OCI-LY3 (cell line): Measurements from ENCODE around the gene SMIM15.

Experiments used
- H2AFZ ChIP-seq: fragments of 200-600, 300-600 bp; shearing (Covaris generic); 2 replicates; pipeline ENCODE4 v1.6.0; 2014; ENCODE audit warnings: antibody characterized with exemption, low read depth, low read length
- H3K27ac ChIP-seq: fragments of 200-600, 300-600 bp; sonication (generic); 2 replicates; pipeline ENCODE4 v1.5.1; 2014; ENCODE audit warnings: mild to moderate bottlenecking, low read length, moderate library complexity, mixed read lengths
- H3K27me3 ChIP-seq: fragments of 200-600, 300-600 bp; sonication (generic); 2 replicates; pipeline ENCODE4 v1.6.1; 2014; ENCODE audit warnings: low read depth, low read length, mixed read lengths
- H3K36me3 ChIP-seq: fragments of 200-600, 300-600 bp; sonication (generic); replicated peaks from 2 replicates; pipeline ENCODE3; 2014; ENCODE audit warnings: low read depth, low read length, mixed read lengths
- H3K4me1 ChIP-seq: fragments of 300-600, 200-600 bp; sonication (generic); 2 replicates; pipeline ENCODE4 v1.6.1; 2014; ENCODE audit warnings: low read length, mixed read lengths
- H3K4me2 ChIP-seq: fragments of 200-600, 300-600 bp; sonication (generic); 2 replicates; pipeline ENCODE4 v1.6.1; 2014; ENCODE audit warnings: low read length, mixed read lengths
- H3K4me3 ChIP-seq: fragments of 300-600, 200-600 bp; sonication (generic); 2 replicates; pipeline ENCODE4 v1.5.1; 2014; ENCODE audit warnings: antibody characterized with exemption, mild to moderate bottlenecking, low read length, moderate library complexity
- H3K79me2 ChIP-seq: fragments of 300-600, 200-600 bp; shearing (Covaris generic); 2 replicates; pipeline ENCODE4 v1.6.1; 2014; ENCODE audit warnings: mild to moderate bottlenecking, low read length, mixed read lengths
- H3K9ac ChIP-seq: fragments of 300-600, 200-600 bp; shearing (Covaris generic); 2 replicates; pipeline ENCODE4 v1.6.0; 2014; ENCODE audit warnings: mild to moderate bottlenecking, low read length, moderate library complexity
- H3K9me3 ChIP-seq: fragments of 200-600, 300-600 bp; shearing (Covaris generic); 2 replicates; pipeline ENCODE4 v1.6.1; 2014; ENCODE audit warnings: low read length, mixed read lengths; ENCODE audit not compliant: insufficient read depth
- H4K20me1 ChIP-seq: fragments of 200-600, 300-600 bp; sonication (generic); 2 replicates; pipeline ENCODE4 v1.6.1; 2016; ENCODE audit warnings: low read length, mixed read lengths; ENCODE audit not compliant: insufficient read depth
- EZH2phosphoT487 ChIP-seq: fragments of 200-600 bp; shearing (Covaris generic); IDR thresholded peaks from 2 replicates; pipeline ENCODE4 v1.6.1; 2018; ENCODE audit warnings: antibody characterized with exemption, mixed run types, low read depth
- TF ChIP-seq, protein P1 (sequence below): fragments of 200-600, 300-600 bp; sonication (generic); IDR thresholded peaks from 2 replicates; pipeline ENCODE4 v1.5.1; 2014; ENCODE audit warnings: antibody characterized with exemption, low read length, low read depth

SMIM15 gene

DNA sequence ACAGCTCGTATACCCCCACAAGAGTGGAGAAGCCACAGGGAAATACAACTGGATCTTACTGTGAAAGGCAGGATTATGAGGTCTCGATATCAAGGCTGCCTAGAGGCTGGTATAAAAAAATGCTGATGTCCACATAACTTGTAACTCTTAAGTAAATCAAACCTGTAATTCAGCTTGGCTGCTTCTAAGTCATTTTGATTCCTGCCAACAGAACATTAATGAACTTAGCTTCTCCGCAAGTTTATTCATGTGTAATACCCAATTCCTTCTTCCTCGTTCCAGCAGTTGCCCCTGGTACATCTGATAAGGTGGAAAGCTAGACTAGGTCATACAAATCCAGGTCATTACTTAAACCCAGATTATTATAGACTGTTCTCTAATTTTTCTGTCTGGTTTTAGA, 16.4 kb upstream of the SMIM15 start:
- Histone ChIP-seq H3K9ac (no peak overlapping the region), H3K9me3 (no peaks in the 10 kb centered on the region), H3K27me3 (no peaks in the 10 kb centered on the region), H3K4me1 (peaks cover 9% of the 10 kb centered on the region), H3K36me3 (no peaks in the 10 kb centered on the region), H3K79me2 (no peaks in the 10 kb centered on the region), H3K4me3 (no peak overlapping the region), H3K4me2 (no peak overlapping the region), H4K20me1 (no peaks in the 10 kb centered on the region), H2AFZ (no peak overlapping the region), H3K27ac (no peak overlapping the region)
- TF ChIP-seq, protein P1, sequence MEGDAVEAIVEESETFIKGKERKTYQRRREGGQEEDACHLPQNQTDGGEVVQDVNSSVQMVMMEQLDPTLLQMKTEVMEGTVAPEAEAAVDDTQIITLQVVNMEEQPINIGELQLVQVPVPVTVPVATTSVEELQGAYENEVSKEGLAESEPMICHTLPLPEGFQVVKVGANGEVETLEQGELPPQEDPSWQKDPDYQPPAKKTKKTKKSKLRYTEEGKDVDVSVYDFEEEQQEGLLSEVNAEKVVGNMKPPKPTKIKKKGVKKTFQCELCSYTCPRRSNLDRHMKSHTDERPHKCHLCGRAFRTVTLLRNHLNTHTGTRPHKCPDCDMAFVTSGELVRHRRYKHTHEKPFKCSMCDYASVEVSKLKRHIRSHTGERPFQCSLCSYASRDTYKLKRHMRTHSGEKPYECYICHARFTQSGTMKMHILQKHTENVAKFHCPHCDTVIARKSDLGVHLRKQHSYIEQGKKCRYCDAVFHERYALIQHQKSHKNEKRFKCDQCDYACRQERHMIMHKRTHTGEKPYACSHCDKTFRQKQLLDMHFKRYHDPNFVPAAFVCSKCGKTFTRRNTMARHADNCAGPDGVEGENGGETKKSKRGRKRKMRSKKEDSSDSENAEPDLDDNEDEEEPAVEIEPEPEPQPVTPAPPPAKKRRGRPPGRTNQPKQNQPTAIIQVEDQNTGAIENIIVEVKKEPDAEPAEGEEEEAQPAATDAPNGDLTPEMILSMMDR, result no peak
- no peak for TF ChIP-seq EZH2phosphoT487

DNA sequence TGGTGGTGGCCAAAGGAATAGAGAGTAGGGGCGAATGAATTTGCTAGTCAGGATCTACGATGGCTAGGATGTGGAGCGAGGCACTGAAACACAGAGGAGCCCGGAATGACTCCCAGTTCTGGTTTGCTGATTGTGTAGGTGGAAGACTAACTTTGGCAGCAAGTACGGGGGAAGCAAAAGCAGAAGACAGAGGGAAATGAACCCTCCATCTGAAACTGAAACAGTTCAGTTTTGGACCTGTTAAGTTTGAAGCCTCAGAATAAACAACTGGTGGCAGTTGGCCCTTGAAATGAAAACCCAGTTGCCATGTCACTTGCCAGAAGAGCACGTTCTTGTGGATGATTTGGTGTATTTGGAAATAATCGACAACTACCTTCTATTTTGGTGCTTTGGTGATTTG, 15.4 kb upstream of the SMIM15 start:
- no peak overlapping the region for H3K4me3 ChIP-seq
- no peak overlapping the region for H3K9ac ChIP-seq
- no peak overlapping the region for H2AFZ ChIP-seq
- no peaks in the 10 kb centered on the region for H4K20me1 ChIP-seq
- no peak for TF ChIP-seq EZH2phosphoT487
- TF ChIP-seq, protein P1, result no peak
- H3K79me2 ChIP-seq, result no peaks in the 10 kb centered on the region
- no peak overlapping the region for H3K27ac ChIP-seq
- no peaks in the 10 kb centered on the region for H3K9me3 ChIP-seq
- H3K27me3 ChIP-seq, result no peaks in the 10 kb centered on the region
- H3K4me1 ChIP-seq, result peaks cover 9% of the 10 kb centered on the region
- H3K4me2 ChIP-seq, result peak overlapping the region; percentile 19; the same call in 1 of the 2 replicates
- H3K36me3 ChIP-seq, result no peaks in the 10 kb centered on the region

DNA sequence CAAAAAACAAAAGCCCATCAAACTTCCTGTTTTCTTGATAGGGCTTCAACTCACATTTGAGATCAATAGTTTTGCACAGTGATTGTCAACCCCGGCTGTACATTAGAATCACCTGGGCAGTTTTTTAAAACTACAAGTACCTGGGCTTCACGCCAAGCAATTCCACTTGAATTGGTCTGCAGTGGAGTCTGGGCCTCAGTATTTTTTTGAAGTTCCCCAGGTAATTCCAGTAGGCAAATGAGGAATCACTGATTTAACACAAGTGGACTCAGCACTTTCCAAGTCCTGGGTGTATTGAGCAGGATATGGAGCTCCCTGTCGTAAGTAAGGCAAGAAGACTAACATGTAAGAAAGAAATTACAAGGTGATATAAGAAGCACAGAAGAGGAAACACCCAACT, 14.8 kb upstream of the SMIM15 start:
- Histone ChIP-seq H3K36me3 (no peaks in the 10 kb centered on the region), H3K27me3 (no peaks in the 10 kb centered on the region), H3K9ac (no peak overlapping the region), H3K79me2 (no peaks in the 10 kb centered on the region), H3K4me3 (no peak overlapping the region), H4K20me1 (no peaks in the 10 kb centered on the region), H3K9me3 (no peaks in the 10 kb centered on the region), H3K4me1 (peaks cover 9% of the 10 kb centered on the region), H2AFZ (no peak overlapping the region), H3K4me2 (no peak overlapping the region), H3K27ac (no peak overlapping the region)
- TF ChIP-seq, protein P1, result no peak
- no peak for TF ChIP-seq EZH2phosphoT487

DNA sequence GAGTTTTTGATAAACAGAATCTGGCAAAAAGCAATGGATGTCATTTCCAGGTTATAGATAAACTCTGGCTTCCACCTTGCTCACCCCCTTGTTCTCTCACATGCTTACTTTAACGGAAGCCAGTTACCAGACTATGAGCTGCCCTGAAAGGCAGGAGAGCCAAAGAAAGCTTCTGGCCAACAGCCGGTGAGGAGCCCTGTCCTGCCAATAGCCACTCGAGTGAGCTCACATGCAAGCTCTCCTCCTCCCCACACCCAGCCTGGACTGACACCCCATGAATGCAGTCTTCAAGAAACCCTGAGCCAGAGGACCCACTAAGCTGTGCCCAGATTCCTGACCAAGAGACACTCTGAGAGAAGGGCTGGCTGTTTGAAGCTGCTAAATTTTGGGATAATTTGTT, 14.4 kb upstream of the SMIM15 start:
- no peaks in the 10 kb centered on the region for H4K20me1 ChIP-seq
- no peak overlapping the region for H3K9ac ChIP-seq
- no peaks in the 10 kb centered on the region for H3K36me3 ChIP-seq
- TF ChIP-seq, protein P1, result no peak
- TF ChIP-seq EZH2phosphoT487, result no peak
- no peaks in the 10 kb centered on the region for H3K9me3 ChIP-seq
- no peak overlapping the region for H3K27ac ChIP-seq
- H3K4me3 ChIP-seq, result no peak overlapping the region
- no peak overlapping the region for H2AFZ ChIP-seq
- H3K79me2 ChIP-seq, result no peaks in the 10 kb centered on the region
- no peak overlapping the region for H3K4me2 ChIP-seq
- H3K4me1 ChIP-seq, result peaks cover 9% of the 10 kb centered on the region
- H3K27me3 ChIP-seq, result no peaks in the 10 kb centered on the region
